ENCODE results near the gene MYO1D.
A peak's percentile ranks its signal among the peaks of the same experiment; 100 is the strongest.

The MYO1D gene

GRCh38 chr17:32631341-32632096 lies 245.4 kb downstream of the MYO1D start:
- DNase-seq (ENCODE audit: extremely low read depth in 1 of 2, low read depth in 1 of 2): no peak

DNA sequence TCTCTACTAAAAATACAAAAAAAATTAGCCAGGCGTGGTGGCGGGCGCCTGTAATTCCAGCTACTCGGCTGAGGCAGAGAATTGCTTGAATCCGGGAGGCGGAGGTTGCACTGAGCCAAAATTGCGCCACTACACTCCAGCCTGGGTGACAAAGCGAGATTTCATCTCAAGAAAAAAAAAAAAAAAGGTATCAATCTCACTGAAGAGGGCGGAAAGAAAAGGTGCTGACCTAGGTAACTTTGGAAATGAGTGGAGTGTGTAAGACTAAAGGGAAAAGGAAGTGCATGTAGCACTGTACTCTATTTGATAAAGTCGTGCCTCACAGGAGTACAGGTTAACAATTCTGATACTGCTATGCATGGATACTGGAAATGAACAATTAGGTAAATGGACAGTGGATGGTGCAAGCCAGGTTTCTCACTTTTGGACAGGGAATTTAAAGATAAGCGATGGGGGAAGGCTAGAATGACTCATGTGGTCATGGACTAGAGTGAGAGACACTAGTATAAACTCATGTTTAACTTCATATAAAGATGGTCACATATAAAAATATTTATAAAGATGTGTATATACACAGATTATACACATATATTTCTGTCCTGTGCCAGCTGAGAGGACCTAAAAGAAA lies 247.2 kb downstream of the MYO1D start:
- DNase-seq (ENCODE audit: extremely low read depth in 1 of 2, low read depth in 1 of 2): no peak

DNA sequence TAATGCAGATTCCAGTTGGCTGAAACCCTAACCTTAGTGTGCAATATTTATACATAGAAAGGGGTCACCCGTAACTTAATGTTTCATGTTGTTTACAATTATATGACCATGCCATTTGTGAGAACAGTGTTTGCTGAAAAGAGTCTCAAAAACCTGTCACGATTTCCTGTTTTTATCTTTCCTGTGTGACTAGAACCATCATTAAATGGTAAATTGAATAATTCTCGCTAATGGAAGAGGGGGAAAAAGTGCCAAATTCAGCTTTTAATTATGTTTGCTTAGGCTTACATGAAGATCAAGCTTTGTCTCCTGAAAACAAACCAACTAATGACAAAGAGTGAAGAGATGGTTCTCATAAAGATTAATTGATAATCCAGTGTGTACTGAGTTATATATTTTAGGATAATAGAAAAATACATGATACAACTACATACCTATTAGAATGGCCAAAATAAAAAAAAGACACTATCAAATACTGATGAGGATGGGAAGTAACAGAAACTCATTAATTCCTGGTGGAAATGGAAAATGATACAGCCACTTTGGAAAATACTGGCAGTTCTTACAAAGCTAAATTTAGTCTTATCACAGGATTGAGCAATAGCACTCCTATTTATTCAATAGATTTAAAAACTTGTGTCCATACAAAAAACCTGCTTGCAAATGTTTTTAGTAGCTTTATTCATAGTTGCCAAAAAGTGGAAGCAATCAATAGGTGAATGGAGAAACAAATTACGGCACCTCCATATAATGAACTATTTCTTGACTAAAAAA lies 248.5 kb downstream of the MYO1D start:
- no peak for DNase-seq (ENCODE audit: extremely low read depth in 1 of 2, low read depth in 1 of 2)

GRCh38 chr17:32627239-32627996 lies 249.5 kb downstream of the MYO1D start:
- no peak for DNase-seq (ENCODE audit: extremely low read depth in 1 of 2, low read depth in 1 of 2)

DNA sequence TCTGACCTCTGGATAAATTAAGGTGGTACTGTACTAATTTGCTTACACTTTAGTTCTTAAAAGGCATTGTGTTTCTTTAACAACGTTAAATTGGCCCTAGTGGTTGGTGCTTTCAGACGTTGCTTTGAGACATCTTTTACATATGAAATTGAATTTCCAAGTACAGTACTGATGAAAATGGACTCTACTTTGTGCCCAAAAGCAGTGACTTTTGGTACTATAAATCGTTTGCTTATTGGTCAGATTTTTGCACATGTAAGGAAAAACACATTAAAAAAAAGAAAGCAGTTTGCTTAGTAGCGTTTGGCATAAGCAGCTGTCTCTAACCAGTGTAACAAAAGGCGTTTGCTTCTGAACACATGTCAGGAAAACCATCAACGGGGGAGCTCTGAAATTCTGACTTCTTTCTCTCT lies 250.5 kb downstream of the MYO1D start:
- no peak for DNase-seq (ENCODE audit: extremely low read depth in 1 of 2, low read depth in 1 of 2)

GRCh38 chr17:32625971-32626370 lies 251.0 kb downstream of the MYO1D start:
- DNase-seq (ENCODE audit: extremely low read depth in 1 of 2, low read depth in 1 of 2): no peak

DNA sequence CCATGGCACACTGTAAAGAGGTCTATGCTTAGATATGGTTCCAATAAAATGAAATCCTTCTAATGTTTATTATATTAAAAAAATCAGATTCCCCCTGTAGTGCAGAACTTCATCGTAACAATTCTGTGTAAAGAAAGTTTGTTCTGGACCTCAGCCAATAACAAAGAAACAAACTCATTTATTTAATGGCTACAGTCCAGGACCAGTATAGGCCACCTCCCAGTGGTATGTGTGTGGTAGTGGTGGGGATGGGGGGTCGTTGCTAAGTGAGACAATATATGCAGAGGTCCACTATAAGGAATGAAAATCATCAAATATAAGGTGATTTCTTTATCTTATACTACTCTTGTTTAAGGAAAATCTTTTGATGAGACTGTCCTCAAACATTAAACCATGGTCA lies 253.7 kb downstream of the MYO1D start:
- no peak for DNase-seq (ENCODE audit: extremely low read depth in 1 of 2, low read depth in 1 of 2)

GRCh38 chr17:32622540-32622939 lies 254.4 kb downstream of the MYO1D start:
- DNase-seq (ENCODE audit: extremely low read depth in 1 of 2, low read depth in 1 of 2): no peak

DNA sequence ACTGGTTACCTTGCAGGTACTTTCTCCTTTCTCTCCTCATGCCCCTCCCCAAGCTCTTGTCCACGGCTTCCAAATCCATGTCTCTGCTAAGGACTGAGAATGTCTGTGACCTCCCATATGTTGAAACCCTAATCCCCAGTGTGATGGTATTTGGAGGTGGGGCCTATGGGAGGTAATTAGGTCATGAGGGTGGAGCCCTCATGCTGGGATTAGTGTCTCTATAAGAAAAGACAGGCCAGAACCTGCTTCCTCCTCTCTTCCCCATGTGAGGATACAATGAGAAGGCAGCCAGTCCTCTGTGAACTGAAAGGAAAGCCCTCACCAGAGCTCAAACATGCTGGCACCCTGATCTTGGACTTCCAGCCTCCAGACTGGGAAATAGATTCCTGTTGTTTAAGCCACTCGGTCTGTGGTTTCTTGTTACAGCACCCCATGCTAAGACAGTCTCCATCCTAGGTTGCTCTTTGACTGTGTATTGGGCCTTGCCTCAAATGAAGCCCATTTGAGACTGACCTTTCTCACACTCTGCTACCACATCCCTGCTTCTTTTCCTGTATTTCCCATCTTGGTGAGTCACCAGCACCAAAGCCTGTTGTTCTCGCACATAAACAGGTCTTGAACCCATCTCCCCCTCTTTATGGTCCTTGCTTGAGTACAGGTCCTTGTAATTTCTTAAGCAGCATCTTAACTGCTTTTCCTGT lies 255.2 kb downstream of the MYO1D start:
- no peak for DNase-seq (ENCODE audit: extremely low read depth in 1 of 2, low read depth in 1 of 2)

DNA sequence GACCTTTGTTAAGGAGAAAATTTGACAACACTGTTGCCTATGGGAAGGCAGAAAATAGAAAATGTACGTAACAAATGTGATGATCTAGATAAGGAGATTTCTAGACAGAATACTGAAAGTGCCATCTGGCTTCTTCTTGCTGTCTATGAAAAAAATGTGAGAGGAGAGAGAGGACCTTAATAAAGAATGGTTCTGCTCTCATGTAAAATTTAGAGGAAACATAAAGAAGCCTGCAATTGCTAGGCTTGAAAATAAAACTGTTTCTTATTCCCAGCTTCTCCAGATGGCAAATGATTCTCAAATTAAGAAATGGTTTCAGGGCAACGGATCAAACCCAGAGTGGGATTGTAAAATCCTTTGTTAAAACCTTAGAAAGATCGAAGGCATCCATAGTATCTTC lies 261.6 kb downstream of the MYO1D start:
- DNase-seq (ENCODE audit: extremely low read depth in 1 of 2, low read depth in 1 of 2): no peak

DNA sequence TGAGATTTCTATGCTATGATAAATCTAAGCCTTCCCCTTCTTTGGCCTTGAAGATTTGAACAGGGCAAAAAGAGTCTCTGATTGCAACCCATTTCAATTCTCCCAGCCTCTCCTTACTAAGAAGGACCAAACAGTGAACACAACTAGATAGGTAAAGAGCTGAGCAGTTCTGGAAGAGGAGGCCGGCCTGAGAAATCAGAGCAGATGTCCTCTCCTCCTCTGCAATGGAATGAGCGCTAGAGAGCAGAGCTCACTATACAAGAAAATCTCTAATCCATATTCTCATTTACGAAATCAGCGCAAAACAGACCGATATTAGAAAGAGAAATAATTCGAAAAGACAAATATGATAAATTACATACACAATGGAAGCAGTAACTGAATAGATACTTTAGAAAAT lies 266.0 kb downstream of the MYO1D start:
- no peak for DNase-seq (ENCODE audit: extremely low read depth in 1 of 2, low read depth in 1 of 2)

GRCh38 chr17:32609884-32610650 lies 266.9 kb downstream of the MYO1D start:
- DNase-seq (ENCODE audit: extremely low read depth in 1 of 2, low read depth in 1 of 2): no peak

DNA sequence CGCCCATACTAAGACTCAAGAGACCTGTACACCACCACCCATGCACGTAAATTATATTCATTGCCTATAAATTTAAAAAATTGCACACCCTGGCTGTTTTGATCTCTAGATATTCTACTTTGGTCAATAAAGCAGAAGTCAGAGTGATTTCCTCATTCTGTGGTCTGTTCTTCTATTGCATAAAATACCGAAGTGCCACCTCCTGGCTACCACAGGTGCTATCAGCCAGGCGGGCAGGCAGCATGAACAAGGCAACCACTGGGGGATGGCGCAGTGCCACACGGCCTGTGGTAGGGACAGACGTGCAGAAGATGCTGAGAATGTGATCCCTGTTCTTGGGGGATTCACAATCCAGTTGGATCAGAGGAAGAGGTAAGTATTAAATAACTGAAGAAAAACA lies 267.8 kb downstream of the MYO1D start:
- DNase-seq (ENCODE audit: extremely low read depth in 1 of 2, low read depth in 1 of 2): peak; percentile 36 to 56

DNA sequence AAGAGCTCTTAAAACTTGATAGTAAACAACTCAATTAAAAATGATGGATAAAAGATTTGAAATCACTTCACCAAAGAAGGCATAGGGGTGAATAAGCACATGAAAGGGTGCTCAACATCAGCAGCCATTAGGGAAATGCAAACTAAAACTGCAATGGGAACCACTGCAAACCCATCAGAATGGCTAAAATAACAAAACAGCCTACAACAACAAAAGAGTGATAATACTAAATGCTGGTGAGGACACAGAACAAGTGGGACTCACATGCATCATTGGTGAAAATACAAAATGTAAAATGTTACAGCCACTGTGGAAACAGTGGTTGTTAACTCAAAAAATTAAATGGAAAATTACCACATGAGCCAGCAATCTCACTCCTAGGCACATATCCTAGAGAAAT lies 268.7 kb downstream of the MYO1D start:
- no peak for DNase-seq (ENCODE audit: extremely low read depth in 1 of 2, low read depth in 1 of 2)

- no peak for DNase-seq (ENCODE audit: extremely low read depth in 1 of 2, low read depth in 1 of 2)
Observed at GRCh38 chr17:32604966-32605365, 272.0 kb downstream of the MYO1D start.

GRCh38 chr17:32602396-32602795 lies 274.5 kb downstream of the MYO1D start:
- no peak for DNase-seq (ENCODE audit: extremely low read depth in 1 of 2, low read depth in 1 of 2)

GRCh38 chr17:32601866-32602265 lies 275.1 kb downstream of the MYO1D start:
- DNase-seq (ENCODE audit: extremely low read depth in 1 of 2, low read depth in 1 of 2): no peak

- DNase-seq (ENCODE audit: extremely low read depth in 1 of 2, low read depth in 1 of 2): no peak
Observed at GRCh38 chr17:32596628-32597027, 280.3 kb downstream of the MYO1D start.

- no peak for DNase-seq (ENCODE audit: extremely low read depth in 1 of 2, low read depth in 1 of 2)
Observed at GRCh38 chr17:32596206-32596605, 280.7 kb downstream of the MYO1D start.

DNA sequence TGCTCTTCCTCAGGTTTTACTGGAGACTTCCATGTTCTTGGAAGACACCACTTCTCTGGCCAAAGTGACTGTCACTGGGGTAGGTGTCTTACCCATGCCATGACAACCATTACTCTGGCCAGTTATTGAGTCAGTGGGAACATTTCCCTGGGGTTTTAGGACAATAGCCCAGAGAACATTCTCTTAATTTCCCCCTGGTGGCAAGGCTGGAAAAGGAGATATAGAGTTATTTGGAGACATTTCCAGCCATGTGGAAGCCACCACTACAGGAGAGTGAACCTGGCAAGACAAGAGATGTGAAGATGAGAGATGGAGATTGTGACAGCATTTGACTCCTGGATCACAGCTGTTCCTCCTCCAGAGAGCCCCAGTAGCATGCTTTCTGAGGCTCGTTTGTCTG lies 283.9 kb downstream of the MYO1D start:
- no peak for DNase-seq (ENCODE audit: extremely low read depth in 1 of 2, low read depth in 1 of 2)

All from stimulated activated CD8-positive, alpha-beta memory T cell treated with anti-CD3 and anti-CD28 coated beads, Interleukin-7, amount 100 ng/mL, for 48 hours (primary cell).